GM12892 (cell line): ENCODE data around the gene GBF1.
"Not testable (repeated sequence)": the region's sequence is repeated elsewhere in the genome, so short reads cannot be mapped to it uniquely, and the experiment has no call there.

Experiments
- DNase-seq: peaks from one replicate; pipeline ENCODE4 v3.0.0; 2011; ENCODE audit not compliant: insufficient read length
- FAIRE-seq: peaks from 2 replicates; lab custom pipeline; 2011; peaks lifted over from hg19 to GRCh38; lab: Jason Lieb, UNC
- POLR2A ChIP-seq: IDR thresholded peaks from 2 replicates; pipeline ENCODE4 v1.6.1; 2011; ENCODE audit warnings: low read depth, low read length, control low read depth
- POLR2AphosphoS5 ChIP-seq: IDR thresholded peaks from 2 replicates; pipeline ENCODE4 v1.6.1; 2011; ENCODE audit warnings: low read depth, low read length, control low read depth
- TAF1 ChIP-seq: IDR thresholded peaks from 2 replicates; pipeline ENCODE4 v1.6.1; 2011; ENCODE audit warnings: low read depth, mild to moderate bottlenecking, control low read depth, low read length, borderline replicate concordance

The GBF1 gene

DNA sequence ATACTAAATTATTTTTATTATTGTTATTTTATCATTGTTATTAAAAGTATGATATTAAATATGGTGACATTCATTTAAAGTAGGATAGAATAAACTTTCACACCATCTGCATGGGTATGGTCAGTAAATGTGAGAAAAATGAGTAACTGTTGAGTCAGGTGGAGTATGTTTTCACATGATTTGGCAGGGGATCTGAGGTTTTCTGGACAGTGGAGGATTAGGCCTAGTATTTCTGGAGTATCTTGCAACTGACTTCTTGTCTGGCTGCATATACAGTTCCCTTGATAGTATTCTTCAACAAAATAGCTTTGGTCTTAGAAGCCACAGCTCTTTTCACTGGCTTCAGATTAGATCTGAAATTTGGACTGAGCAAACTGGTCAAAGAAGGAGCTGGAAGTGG, 54.5 kb downstream of the GBF1 start:
- TF ChIP-seq POLR2AphosphoS5 (no peak), POLR2A (no peak), TAF1 (no peak)
- FAIRE-seq, result no peak
- DNase-seq, result no peak

DNA sequence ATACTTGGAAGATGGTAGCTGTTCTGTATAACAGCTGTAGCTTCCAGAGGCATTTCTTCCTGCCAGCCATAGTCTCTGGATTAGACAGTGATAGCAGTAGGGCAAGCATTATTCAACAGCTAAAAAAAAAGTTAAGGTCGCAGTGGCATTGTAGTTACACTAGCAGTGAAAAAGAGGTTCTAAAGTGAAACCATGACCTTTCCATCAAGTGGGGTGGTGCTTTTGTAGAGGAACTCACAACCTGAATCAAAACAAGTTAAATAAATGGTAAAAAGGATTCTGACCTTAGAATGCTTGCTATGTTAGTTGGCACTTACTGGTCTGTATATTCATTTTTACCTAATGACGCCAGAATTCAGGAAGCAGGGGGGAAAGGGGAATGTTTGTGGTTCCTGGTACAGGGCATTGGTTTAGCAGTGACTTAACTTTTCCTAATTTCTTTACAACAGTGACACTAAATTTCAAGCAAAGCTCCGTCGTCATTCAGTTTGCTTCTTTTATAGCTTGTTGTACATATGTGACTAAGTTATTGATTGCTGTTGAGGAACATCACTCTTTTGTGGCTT, 55.0 kb downstream of the GBF1 start:
- DNase-seq, result no peak
- TF ChIP-seq POLR2AphosphoS5 (no peak), POLR2A (no peak), TAF1 (no peak)
- FAIRE-seq, result peak; percentile 82

DNA sequence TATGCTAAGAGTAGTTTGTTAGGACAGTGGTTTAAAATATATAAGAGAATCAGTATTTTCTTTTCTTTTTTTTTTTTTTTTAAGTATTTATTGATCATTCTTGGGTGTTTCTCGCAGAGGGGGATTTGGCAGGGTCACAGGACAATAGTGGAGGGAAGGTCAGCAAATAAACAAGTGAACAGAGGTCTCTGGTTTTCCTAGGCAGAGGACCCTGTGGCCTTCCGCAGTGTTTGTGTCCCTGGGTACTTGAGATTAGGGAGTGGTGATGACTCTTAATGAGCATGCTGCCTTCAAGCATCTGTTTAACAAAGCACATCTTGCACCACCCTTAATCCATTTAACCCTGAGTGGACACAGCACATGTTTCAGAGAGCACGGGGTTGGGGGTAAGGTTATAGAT, 55.6 kb downstream of the GBF1 start:
- not testable (repeated sequence) for DNase-seq, FAIRE-seq

GRCh38 chr10:102301332-102301731, 56.0 kb downstream of the GBF1 start:
- not testable (repeated sequence) for FAIRE-seq, DNase-seq

DNA sequence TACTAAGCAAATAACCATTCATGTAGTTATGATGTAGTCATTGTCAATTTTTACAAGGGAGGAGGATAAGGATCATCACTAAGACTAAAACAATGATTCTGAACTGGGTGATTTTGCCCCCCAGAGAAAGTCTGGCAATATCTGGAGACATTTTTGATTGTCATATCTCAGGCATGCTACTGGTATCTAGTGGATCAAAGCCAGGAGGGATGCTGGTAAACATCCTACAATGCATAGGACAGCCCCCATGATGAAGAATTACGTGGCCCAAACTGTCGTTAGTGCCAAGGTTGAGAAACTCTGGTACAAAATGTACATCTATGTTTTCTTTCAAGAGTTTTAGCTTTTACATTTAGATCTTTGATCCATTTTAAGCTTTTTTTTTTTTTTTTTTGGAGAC, 57.3 kb downstream of the GBF1 start:
- FAIRE-seq, result no peak
- TF ChIP-seq TAF1 (no peak), POLR2A (no peak), POLR2AphosphoS5 (no peak)
- no peak for DNase-seq

- no peak for TF ChIP-seq POLR2AphosphoS5
- no peak for TF ChIP-seq POLR2A
- FAIRE-seq (no peak), DNase-seq (no peak)
These were observed 60.7 kb downstream of the GBF1 start for GRCh38 chr10:102306006-102306405.

- TF ChIP-seq TAF1, result no peak
- TF ChIP-seq POLR2A, result no peak
- TF ChIP-seq POLR2AphosphoS5, result no peak
- DNase-seq, result no peak
- FAIRE-seq, result no peak
These were observed 61.4 kb downstream of the GBF1 start for GRCh38 chr10:102306710-102307109.

- not testable (repeated sequence) for FAIRE-seq
These were observed 63.0 kb downstream of the GBF1 start for GRCh38 chr10:102308318-102308717.

GRCh38 chr10:102309236-102309635, 63.9 kb downstream of the GBF1 start:
- DNase-seq, result no peak
- TF ChIP-seq POLR2AphosphoS5 (no peak), TAF1 (no peak), POLR2A (no peak)
- FAIRE-seq, result no peak

More at GRCh38 chr10:102308318-102308717, 63.0 kb downstream of the GBF1 start:
- not testable (repeated sequence) for DNase-seq

GRCh38 chr10:102309916-102310315, 64.6 kb downstream of the GBF1 start:
- FAIRE-seq (no peak), DNase-seq (no peak)
- TF ChIP-seq POLR2A, result no peak
- no peak for TF ChIP-seq TAF1
- no peak for TF ChIP-seq POLR2AphosphoS5

DNA sequence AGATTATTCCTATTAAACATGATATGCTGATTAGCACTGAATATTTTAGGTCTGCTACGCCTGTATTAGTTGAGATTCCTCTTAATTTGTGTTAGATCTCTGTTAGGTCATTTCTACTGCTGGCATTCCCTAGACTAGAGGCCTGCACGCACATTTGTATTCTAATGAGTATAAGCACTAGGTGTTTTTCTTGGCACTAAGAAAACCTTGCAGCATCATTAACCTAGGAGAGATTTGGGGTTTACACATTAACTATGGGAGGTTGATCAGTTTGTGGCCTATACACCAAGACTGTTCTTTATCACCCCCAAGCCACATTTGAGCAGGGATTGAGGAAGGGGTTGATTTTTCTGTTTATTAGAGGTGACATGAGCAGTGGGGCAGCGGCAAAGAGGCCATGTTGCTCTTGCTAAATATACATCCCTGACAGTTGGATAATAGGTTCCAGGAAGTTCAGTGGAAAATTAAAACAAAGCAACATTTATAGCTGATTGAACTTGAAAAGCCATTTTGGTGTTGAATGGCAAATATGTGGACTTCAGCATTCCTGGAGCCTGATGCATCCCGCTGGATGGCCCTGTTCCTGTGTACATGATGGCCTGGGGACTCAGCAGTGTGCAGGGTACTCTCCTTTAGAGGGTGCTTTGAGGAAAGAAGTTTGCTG, 65.2 kb downstream of the GBF1 start:
- FAIRE-seq (no peak), DNase-seq (no peak)
- no peak for TF ChIP-seq POLR2AphosphoS5
- no peak for TF ChIP-seq POLR2A
- TF ChIP-seq TAF1, result no peak

- TF ChIP-seq POLR2A, result no peak
- TF ChIP-seq POLR2AphosphoS5, result no peak
- no peak for TF ChIP-seq TAF1
- FAIRE-seq, result no peak
These were observed 65.7 kb downstream of the GBF1 start for GRCh38 chr10:102311025-102311420.

GRCh38 chr10:102312683-102313082, 67.4 kb downstream of the GBF1 start:
- no peak for FAIRE-seq
- TF ChIP-seq TAF1 (no peak), POLR2AphosphoS5 (no peak), POLR2A (no peak)

More at GRCh38 chr10:102311025-102311420, 65.7 kb downstream of the GBF1 start:
- no peak for DNase-seq

More at GRCh38 chr10:102312683-102313082, 67.4 kb downstream of the GBF1 start:
- DNase-seq, result no peak
